T-helper 9 cell (primary cell): ENCODE measurements around the gene PSME2.
A peak's percentile ranks its signal among the peaks of the same experiment; 100 is the strongest.

Source experiments
- DNase-seq: peaks from one replicate; pipeline ENCODE4 v3.0.0-alpha.2; 2020
- total RNA-seq, 2 donors: gene quantifications; one replicate each; lab custom pipeline; 2026; lab: John Stamatoyannopoulos, UW

The PSME2 gene
- total RNA-seq: 78.4 to 115 reads per million in 2 donors

- DNase-seq: peak; percentile 74
Measured at GRCh38 chr14:24146453-24146977, at the start of gene PSME2. TSS of gene PSME2 (minus strand) at chr14:24146610. CDS start at chr14:24146581, 29 bp downstream.

GRCh38 chr14:24195186-24196070, 49.0 kb upstream of the PSME2 start, which contains the start of gene TM9SF1:
TSS of gene TM9SF1 (minus strand) at chr14:24195441. CDS start at chr14:24195019, 422 bp downstream.
- peak; percentile 88 for DNase-seq

GRCh38 chr14:24194873-24195185, 48.4 kb upstream of the PSME2 start:
- no peak for DNase-seq

GRCh38 chr14:24194186-24194872, 47.9 kb upstream of the PSME2 start:
- DNase-seq: no peak

GRCh38 chr14:24192933-24193332, 46.5 kb upstream of the PSME2 start:
- no peak for DNase-seq

- no peak for DNase-seq
Measured at GRCh38 chr14:24190416-24190815, 44.0 kb upstream of the PSME2 start.

GRCh38 chr14:24189460-24189859, 43.0 kb upstream of the PSME2 start:
- DNase-seq: no peak

- DNase-seq: no peak
Measured at GRCh38 chr14:24189059-24189375, 42.6 kb upstream of the PSME2 start.

GRCh38 chr14:24188251-24189058, 42.0 kb upstream of the PSME2 start, which contains the start of gene IPO4:
TSS of gene IPO4 (minus strand) at chr14:24188816. CDS start at chr14:24188787, 29 bp downstream.
- peak; percentile 90 for DNase-seq

GRCh38 chr14:24187539-24187915, 41.1 kb upstream of the PSME2 start:
- DNase-seq: no peak

GRCh38 chr14:24186831-24187538, 40.6 kb upstream of the PSME2 start:
- no peak for DNase-seq

GRCh38 chr14:24185741-24186140, 39.3 kb upstream of the PSME2 start:
- DNase-seq: no peak

GRCh38 chr14:24185026-24185425, 38.6 kb upstream of the PSME2 start:
- DNase-seq: no peak

GRCh38 chr14:24184104-24184970, 37.9 kb upstream of the PSME2 start:
- no peak for DNase-seq

- no peak for DNase-seq
Measured at GRCh38 chr14:24183014-24183481, 36.6 kb upstream of the PSME2 start.

GRCh38 chr14:24182110-24182882, 35.9 kb upstream of the PSME2 start:
- no peak for DNase-seq

GRCh38 chr14:24181371-24182077, 35.1 kb upstream of the PSME2 start:
- no peak for DNase-seq

- DNase-seq: no peak
Measured at GRCh38 chr14:24179961-24180796, 33.8 kb upstream of the PSME2 start.
